CD14-positive monocyte (primary cell): Measurements from ENCODE around the gene RSRC1. TPM values are rescaled to one million over a fixed set of nuclear protein-coding genes. Genes with fewer than 3 reads are reported as not detected.
A peak's percentile ranks its signal among the peaks of the same experiment; 100 is the strongest.

Experiments
- DNase-seq, 3 donors: peaks; one replicate each; pipeline ENCODE4 v3.0.0-alpha.2; 2011 to 2022
- H2AFZ ChIP-seq: 2 replicates; pipeline ENCODE4 v1.6.0; 2012; ENCODE audit warnings: mild to moderate bottlenecking, low read depth, low read length, inconsistent platforms; ENCODE audit not compliant: insufficient read depth, poor library complexity, severe bottlenecking
- H3K27ac ChIP-seq, 2 donors: 1 replicate in 1 of 2; 2 replicates in 1 of 2; pipeline ENCODE4 v1.5.1; 2012 to 2013; ENCODE audit warnings: low read length in 2 of 2, control low read depth in 1 of 2, inconsistent platforms in 1 of 2, low read depth in 1 of 2, mild to moderate bottlenecking in 1 of 2
- H3K27me3 ChIP-seq, 2 donors: one replicate each; pipeline versions ENCODE4 v1.6.0 to v1.6.1; 2011 to 2013; ENCODE audit warnings: low read length in 2 of 2; ENCODE audit not compliant: control insufficient read depth in 2 of 2, insufficient read depth in 2 of 2
- H3K36me3 ChIP-seq, 2 donors: replicated peaks in 1 of 2; 1 replicate in 1 of 2; 2 replicates in 1 of 2; pipeline versions ENCODE4 v1.5.1 to v1.6.1; 2012 to 2013; ENCODE audit warnings: low read length in 2 of 2, control low read depth in 1 of 2, inconsistent platforms in 1 of 2, mild to moderate bottlenecking in 1 of 2; ENCODE audit not compliant: insufficient read depth in 2 of 2, control insufficient read depth in 1 of 2
- H3K4me1 ChIP-seq, 2 donors: 1 replicate in 1 of 2; 2 replicates in 1 of 2; pipeline versions ENCODE4 v1.5.1 to v1.6.1; 2012 to 2013; ENCODE audit warnings: low read length in 2 of 2, control low read depth in 1 of 2, inconsistent platforms in 1 of 2, mild to moderate bottlenecking in 1 of 2, moderate library complexity in 1 of 2; ENCODE audit not compliant: insufficient read depth in 2 of 2, control insufficient read depth in 1 of 2
- H3K4me2 ChIP-seq: replicated peaks from 2 replicates; pipeline ENCODE3; 2012; ENCODE audit warnings: low read length, moderate library complexity, mild to moderate bottlenecking; ENCODE audit not compliant: poor library complexity, severe bottlenecking; ENCODE audit errors: extremely low read depth
- H3K4me3 ChIP-seq, 3 experiments: fragments of 200-600 bp in 1 of 3; sonication (generic) in 1 of 3; replicated peaks in 1 of 3; 1 replicate in 2 of 3; 2 replicates in 1 of 3; pipeline ENCODE4 v1.5.1; 2011 to 2013; ENCODE audit warnings: low read length in 3 of 3, mild to moderate bottlenecking in 3 of 3, control low read depth in 2 of 3, low read depth in 2 of 3, inconsistent platforms in 1 of 3, moderate library complexity in 1 of 3
- H3K79me2 ChIP-seq: 2 replicates; pipeline ENCODE4 v1.6.0; 2012; ENCODE audit warnings: mild to moderate bottlenecking, control low read depth, inconsistent platforms, low read length, moderate library complexity; ENCODE audit not compliant: insufficient read depth
- H3K9ac ChIP-seq: 2 replicates; pipeline ENCODE4 v1.6.0; 2017; ENCODE audit warnings: low read length, mild to moderate bottlenecking; ENCODE audit not compliant: insufficient read depth, poor library complexity, severe bottlenecking
- H3K9me3 ChIP-seq, 2 donors: replicated peaks in 1 of 2; 1 replicate in 1 of 2; 2 replicates in 1 of 2; pipeline versions ENCODE4 v1.5.1 to v1.6.1; 2012 to 2013; ENCODE audit warnings: low read length in 2 of 2, control low read depth in 1 of 2; ENCODE audit not compliant: control insufficient read depth in 1 of 2, insufficient read depth in 1 of 2
- H4K20me1 ChIP-seq: 2 replicates; pipeline ENCODE4 v1.6.0; 2012; ENCODE audit warnings: mild to moderate bottlenecking, low read length, control low read depth, moderate library complexity; ENCODE audit not compliant: insufficient read depth
- H3K27ac Mint-ChIP-seq, 7 donors: one replicate each; pipeline ENCODE4 v1.8.0; 2020; ENCODE audit warnings: mild to moderate bottlenecking in 7 of 7, mixed read lengths in 7 of 7, moderate library complexity in 6 of 7, inconsistent platforms in 2 of 7
- H3K27me3 Mint-ChIP-seq, 3 donors: one replicate each; pipeline ENCODE4 v1.8.0; 2021 to 2022; ENCODE audit warnings: low read depth in 3 of 3, mild to moderate bottlenecking in 3 of 3, mixed read lengths in 3 of 3, moderate library complexity in 3 of 3, inconsistent platforms in 1 of 3
- H3K36me3 Mint-ChIP-seq, 2 donors: one replicate each; pipeline ENCODE4 v1.8.0; 2020; ENCODE audit warnings: mixed read lengths in 2 of 2, inconsistent platforms in 1 of 2, mild to moderate bottlenecking in 1 of 2
- H3K4me1 Mint-ChIP-seq: one replicate; pipeline ENCODE4 v1.8.0; 2020; ENCODE audit warnings: mild to moderate bottlenecking, mixed read lengths
- H3K4me3 Mint-ChIP-seq, 2 donors: one replicate each; pipeline ENCODE4 v1.8.0; 2020; ENCODE audit warnings: mild to moderate bottlenecking in 2 of 2, mixed read lengths in 2 of 2, moderate library complexity in 1 of 2
- H3K9me3 Mint-ChIP-seq, 7 donors: one replicate each; pipeline ENCODE4 v1.8.0; 2020 to 2022; ENCODE audit warnings: mixed read lengths in 7 of 7, mild to moderate bottlenecking in 6 of 7, moderate library complexity in 6 of 7, inconsistent platforms in 2 of 7
- WGBS: methylation state at CpG from one replicate; pipeline ENCODE4 v1.1.5; 2013; ENCODE audit warnings: missing lambda C conversion rate; ENCODE audit not compliant: insufficient coverage; 5-methylcytosine and 5-hydroxymethylcytosine counted together
- intact Hi-C, 2 donors: fragments of 100-400 bp; cut with micrococcal nuclease; formaldehyde crosslinking; loops; one replicate each; pipeline versions ENCODE4 v1.15.0 to v1.15.1; 2023
- polyA plus RNA-seq, 3 donors: library from polyadenylated mRNA; depleted of rRNA in 1 of 3; unstranded in 2 of 3; stranded (reverse) in 1 of 3; fragments of 300-500 nt in 2 of 3; fragments of >200 nt in 1 of 3; fragmentation: Illumina TruSeq in 2 of 3; gene quantifications; 1 replicate in 2 of 3; 2 replicates in 1 of 3; pipeline ENCODE4 v1.2.3, GENCODE V29; 2012 to 2021
- TF ChIP-seq, protein P1 (sequence below): fragments of 200-600 bp; IDR thresholded peaks from one replicate; pipeline ENCODE4 v1.8.0; 2022; ENCODE audit warnings: antibody characterized with exemption, mild to moderate bottlenecking

The RSRC1 gene
- polyA plus RNA-seq, 3 donors, result 6.6 to 31.7 (median 15.1) TPM

- intact Hi-C loops, result no loop called here
- Mint-ChIP-seq H3K27ac (peak overlapping the region in 1 of 7 donors; percentile 58), H3K36me3 (peaks cover 21 to 30% of the 10 kb centered on the region in 2 donors), H3K27me3 (peaks cover 0 to 1% (median 0%) of the 10 kb centered on the region in 3 donors), H3K4me1 (peaks cover 5% of the 10 kb centered on the region), H3K4me3 (no peak overlapping the region), H3K9me3 (peaks cover 0 to 4% (median 0%) of the 10 kb centered on the region in 7 donors)
- Histone ChIP-seq H3K4me3 (no peak overlapping the region), H3K4me1 (no peaks in the 10 kb centered on the region), H3K36me3 (peaks cover 0 to 12% of the 10 kb centered on the region in 2 donors), H3K9ac (no peak overlapping the region), H3K27ac (no peak overlapping the region), H4K20me1 (no peaks in the 10 kb centered on the region), H3K9me3 (no peaks in the 10 kb centered on the region), H3K4me2 (no peak overlapping the region), H3K79me2 (peaks cover 3% of the 10 kb centered on the region), H3K27me3 (no peaks in the 10 kb centered on the region), H2AFZ (no peak overlapping the region)
- TF ChIP-seq, protein P1, sequence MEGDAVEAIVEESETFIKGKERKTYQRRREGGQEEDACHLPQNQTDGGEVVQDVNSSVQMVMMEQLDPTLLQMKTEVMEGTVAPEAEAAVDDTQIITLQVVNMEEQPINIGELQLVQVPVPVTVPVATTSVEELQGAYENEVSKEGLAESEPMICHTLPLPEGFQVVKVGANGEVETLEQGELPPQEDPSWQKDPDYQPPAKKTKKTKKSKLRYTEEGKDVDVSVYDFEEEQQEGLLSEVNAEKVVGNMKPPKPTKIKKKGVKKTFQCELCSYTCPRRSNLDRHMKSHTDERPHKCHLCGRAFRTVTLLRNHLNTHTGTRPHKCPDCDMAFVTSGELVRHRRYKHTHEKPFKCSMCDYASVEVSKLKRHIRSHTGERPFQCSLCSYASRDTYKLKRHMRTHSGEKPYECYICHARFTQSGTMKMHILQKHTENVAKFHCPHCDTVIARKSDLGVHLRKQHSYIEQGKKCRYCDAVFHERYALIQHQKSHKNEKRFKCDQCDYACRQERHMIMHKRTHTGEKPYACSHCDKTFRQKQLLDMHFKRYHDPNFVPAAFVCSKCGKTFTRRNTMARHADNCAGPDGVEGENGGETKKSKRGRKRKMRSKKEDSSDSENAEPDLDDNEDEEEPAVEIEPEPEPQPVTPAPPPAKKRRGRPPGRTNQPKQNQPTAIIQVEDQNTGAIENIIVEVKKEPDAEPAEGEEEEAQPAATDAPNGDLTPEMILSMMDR, result no peak
- no peak for DNase-seq
- 75% methylated on average over 2 of the region's 2 CpGs for WGBS
These were observed 38.3 kb downstream of the RSRC1 start for GRCh38 chr3:158148218-158148617.

GRCh38 chr3:158152186-158152585, 42.3 kb downstream of the RSRC1 start:
- H3K27me3 Mint-ChIP-seq, result peaks cover 0 to 1% (median 0%) of the 10 kb centered on the region in 3 donors
- peaks cover 0 to 12% of the 10 kb centered on the region in 2 donors for H3K36me3 ChIP-seq
- no peak overlapping the region for H3K4me3 ChIP-seq
- no peaks in the 10 kb centered on the region for H3K4me1 ChIP-seq
- no peaks in the 10 kb centered on the region for H3K9me3 ChIP-seq
- H3K9me3 Mint-ChIP-seq, result peaks cover 0 to 5% (median 2%) of the 10 kb centered on the region in 7 donors
- intact Hi-C loops, result no loop called here
- H2AFZ ChIP-seq, result no peak overlapping the region
- H3K27me3 ChIP-seq, result no peaks in the 10 kb centered on the region
- peaks cover 36 to 42% of the 10 kb centered on the region in 2 donors for H3K36me3 Mint-ChIP-seq
- WGBS, result 95% methylated on average over 2 of the region's 2 CpGs
- H3K4me1 Mint-ChIP-seq, result peaks cover 3% of the 10 kb centered on the region
- H3K27ac ChIP-seq, result no peak overlapping the region
- H4K20me1 ChIP-seq, result no peaks in the 10 kb centered on the region
- TF ChIP-seq, protein P1, result no peak
- H3K79me2 ChIP-seq, result peaks cover 3% of the 10 kb centered on the region
- H3K27ac Mint-ChIP-seq, result no peak overlapping the region
- H3K4me3 Mint-ChIP-seq, result no peak overlapping the region
- no peak overlapping the region for H3K4me2 ChIP-seq
- no peak for DNase-seq
- no peak overlapping the region for H3K9ac ChIP-seq
